WERI-Rb-1 (cell line): ENCODE results near the gene PBX1.

Experiments used
- DNase-seq: peaks from one replicate; pipeline ENCODE4 v3.0.0-alpha.2; 2020
- H3K27ac ChIP-seq: fragments of 250-450 bp; sonication (Bioruptor Pico); 2 replicates; pipeline ENCODE4 v1.5.1; 2020; ENCODE audit warnings: mild to moderate bottlenecking, moderate library complexity
- H3K27me3 ChIP-seq: fragments of 250-450 bp; sonication (Bioruptor Pico); 2 replicates; pipeline ENCODE4 v1.5.1; 2021; ENCODE audit warnings: mild to moderate bottlenecking, low read depth, moderate library complexity; ENCODE audit not compliant: insufficient read depth, severe bottlenecking
- H3K36me3 ChIP-seq: fragments of 250-450 bp; sonication (Bioruptor Pico); 2 replicates; pipeline ENCODE4 v1.5.1; 2020; ENCODE audit warnings: mild to moderate bottlenecking, moderate library complexity
- H3K4me3 ChIP-seq: 2 replicates; pipeline ENCODE4 v1.5.1; 2011; ENCODE audit warnings: low read depth, mild to moderate bottlenecking, control low read depth, low read length
- H3K9me3 ChIP-seq: fragments of 250-450 bp; sonication (Bioruptor Pico); 2 replicates; pipeline ENCODE4 v1.5.1; 2021; ENCODE audit warnings: mild to moderate bottlenecking, moderate library complexity; ENCODE audit not compliant: severe bottlenecking
- CTCF ChIP-seq: IDR thresholded peaks from 2 replicates; pipeline ENCODE4 v1.5.1; 2011; ENCODE audit warnings: low read depth, mild to moderate bottlenecking, control low read depth, inconsistent platforms, low read length

Gene PBX1

GRCh38 chr1:164761009-164761408 lies 202.0 kb downstream of the PBX1 start:
- no peak overlapping the region for H3K4me3 ChIP-seq
- H3K27ac ChIP-seq = no peak overlapping the region
- H3K9me3 ChIP-seq = no peaks in the 10 kb centered on the region
- no peaks in the 10 kb centered on the region for H3K36me3 ChIP-seq
- no peak for TF ChIP-seq CTCF
- no peaks in the 10 kb centered on the region for H3K27me3 ChIP-seq
- DNase-seq = no peak

GRCh38 chr1:164763098-164763497 lies 204.1 kb downstream of the PBX1 start:
- no peak for TF ChIP-seq CTCF
- Histone ChIP-seq H3K27me3 (no peaks in the 10 kb centered on the region), H3K4me3 (no peak overlapping the region), H3K9me3 (no peaks in the 10 kb centered on the region), H3K36me3 (no peaks in the 10 kb centered on the region), H3K27ac (no peak overlapping the region)
- no peak for DNase-seq

- Histone ChIP-seq H3K36me3 (no peaks in the 10 kb centered on the region), H3K27ac (no peak overlapping the region), H3K4me3 (no peak overlapping the region), H3K9me3 (no peaks in the 10 kb centered on the region), H3K27me3 (no peaks in the 10 kb centered on the region)
- TF ChIP-seq CTCF = no peak
- no peak for DNase-seq
Observed at GRCh38 chr1:164764333-164764732, 205.3 kb downstream of the PBX1 start.

GRCh38 chr1:164765557-164765956 lies 206.6 kb downstream of the PBX1 start:
- Histone ChIP-seq H3K27ac (no peak overlapping the region), H3K27me3 (no peaks in the 10 kb centered on the region), H3K36me3 (no peaks in the 10 kb centered on the region), H3K4me3 (no peak overlapping the region), H3K9me3 (no peaks in the 10 kb centered on the region)
- no peak for TF ChIP-seq CTCF
- no peak for DNase-seq

- no peak overlapping the region for H3K27ac ChIP-seq
- H3K9me3 ChIP-seq = no peaks in the 10 kb centered on the region
- no peak for DNase-seq
- no peaks in the 10 kb centered on the region for H3K36me3 ChIP-seq
- H3K27me3 ChIP-seq = no peaks in the 10 kb centered on the region
- H3K4me3 ChIP-seq = no peak overlapping the region
- no peak for TF ChIP-seq CTCF
Observed at GRCh38 chr1:164765992-164766720, 207.2 kb downstream of the PBX1 start.
